Measurements from ENCODE around the gene RPS6KA4.

DNA sequence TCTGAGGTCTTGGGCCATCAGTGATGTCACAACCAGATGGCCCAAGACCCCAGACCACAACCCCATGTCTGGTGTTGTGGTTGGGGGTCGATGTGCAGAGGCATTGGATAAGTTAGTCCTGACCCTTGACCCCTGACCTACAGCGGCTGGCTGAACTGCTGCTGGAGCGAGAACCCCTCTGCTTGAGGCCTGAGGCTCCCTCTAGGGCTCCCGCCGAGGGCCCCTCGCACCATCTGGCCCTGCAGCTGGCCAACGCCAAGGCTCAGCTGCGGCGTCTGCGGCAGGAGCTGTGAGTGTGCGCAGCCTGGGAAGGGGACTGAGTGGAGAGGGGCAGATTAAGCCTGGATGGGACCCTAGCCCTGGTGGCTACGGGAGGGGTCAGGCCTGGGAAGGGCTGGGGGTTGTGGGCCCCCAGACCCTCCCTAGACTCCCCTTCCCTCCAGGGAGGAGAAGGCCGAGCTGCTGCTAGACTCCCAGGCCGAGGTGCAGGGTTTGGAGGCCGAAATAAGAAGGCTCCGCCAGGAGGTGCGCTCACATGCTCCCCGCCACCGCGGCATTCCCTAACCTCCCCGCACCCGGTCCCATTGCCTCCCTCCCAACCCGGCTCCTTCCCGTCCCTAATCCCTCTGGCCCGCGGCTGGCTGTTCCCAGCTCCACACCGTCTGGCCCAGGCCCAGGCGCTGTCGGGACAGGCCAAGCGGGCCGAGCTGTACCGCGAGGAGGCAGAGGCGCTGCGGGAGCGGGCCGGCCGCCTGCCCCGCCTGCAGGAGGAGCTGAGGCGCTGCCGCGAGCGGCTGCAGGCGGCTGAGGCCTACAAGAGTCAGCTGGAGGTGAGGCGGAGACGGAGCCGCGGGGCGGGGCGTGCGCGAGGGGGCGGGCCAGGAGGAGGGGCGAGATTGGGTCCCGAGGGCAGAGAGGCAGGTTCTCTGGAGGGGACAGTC, 16.8 kb upstream of the RPS6KA4 start:
- TF ChIP-seq, protein P1, sequence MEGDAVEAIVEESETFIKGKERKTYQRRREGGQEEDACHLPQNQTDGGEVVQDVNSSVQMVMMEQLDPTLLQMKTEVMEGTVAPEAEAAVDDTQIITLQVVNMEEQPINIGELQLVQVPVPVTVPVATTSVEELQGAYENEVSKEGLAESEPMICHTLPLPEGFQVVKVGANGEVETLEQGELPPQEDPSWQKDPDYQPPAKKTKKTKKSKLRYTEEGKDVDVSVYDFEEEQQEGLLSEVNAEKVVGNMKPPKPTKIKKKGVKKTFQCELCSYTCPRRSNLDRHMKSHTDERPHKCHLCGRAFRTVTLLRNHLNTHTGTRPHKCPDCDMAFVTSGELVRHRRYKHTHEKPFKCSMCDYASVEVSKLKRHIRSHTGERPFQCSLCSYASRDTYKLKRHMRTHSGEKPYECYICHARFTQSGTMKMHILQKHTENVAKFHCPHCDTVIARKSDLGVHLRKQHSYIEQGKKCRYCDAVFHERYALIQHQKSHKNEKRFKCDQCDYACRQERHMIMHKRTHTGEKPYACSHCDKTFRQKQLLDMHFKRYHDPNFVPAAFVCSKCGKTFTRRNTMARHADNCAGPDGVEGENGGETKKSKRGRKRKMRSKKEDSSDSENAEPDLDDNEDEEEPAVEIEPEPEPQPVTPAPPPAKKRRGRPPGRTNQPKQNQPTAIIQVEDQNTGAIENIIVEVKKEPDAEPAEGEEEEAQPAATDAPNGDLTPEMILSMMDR (IDR thresholded peaks at IDR 0.05), result peak in 3 of 4 experiments; percentile 44 to 56 (median 54)
- TF ChIP-seq POLR2A (IDR thresholded peaks at IDR 0.05), result peak in 1 of 2 donors; percentile 35

Data from uterus (tissue), 2 donors.